Hematopoietic multipotent progenitor cell treated with erythropoietin and hydrocortisone succinate and interleukin-3 and kit ligand, for 17 days (in vitro differentiated cells): ENCODE data around the gene SLC50A1.

Experiments
- DNase-seq: peaks from one replicate; pipeline ENCODE4 v3.0.0-alpha.2; 2015; ENCODE audit warnings: low spot score

The SLC50A1 gene

GRCh38 chr1:155184835-155185782 lies 49.5 kb downstream of the SLC50A1 start:
- DNase-seq: no peak

GRCh38 chr1:155185783-155186066 lies 50.1 kb downstream of the SLC50A1 start:
- DNase-seq: no peak

GRCh38 chr1:155186067-155186793 lies 50.6 kb downstream of the SLC50A1 start:
- no peak for DNase-seq

GRCh38 chr1:155186794-155187455 lies 51.3 kb downstream of the SLC50A1 start:
- DNase-seq: no peak

- DNase-seq: no peak
Observed at GRCh38 chr1:155187456-155187891, 51.8 kb downstream of the SLC50A1 start.

GRCh38 chr1:155188268-155188667 lies 52.6 kb downstream of the SLC50A1 start:
- no peak for DNase-seq
